Stimulated activated CD8-positive, alpha-beta memory T cell treated with anti-CD3 and anti-CD28 coated beads, Interleukin-15, amount 100 ng/mL, for 4 hours (primary cell): ENCODE measurements around the gene GLRA3.
"Not testable (repeated sequence)": the region's sequence is repeated elsewhere in the genome, so short reads cannot be mapped to it uniquely, and the experiment has no call there.

Source experiments
- DNase-seq, 2 donors: peaks; one replicate each; pipeline ENCODE4 v3.0.0-alpha.2; 2020; ENCODE audit warnings: low read depth in 2 of 2

GLRA3 gene

GRCh38 chr4:174828845-174829701 is at the start of gene GLRA3:
Gene GLRA3 (minus strand): TSS chr4:174829247. CDS start chr4:174828811, 436 bp downstream.
- no peak for DNase-seq

GRCh38 chr4:174874898-174875297 is 45.9 kb upstream of the GLRA3 start:
- no peak for DNase-seq

DNA sequence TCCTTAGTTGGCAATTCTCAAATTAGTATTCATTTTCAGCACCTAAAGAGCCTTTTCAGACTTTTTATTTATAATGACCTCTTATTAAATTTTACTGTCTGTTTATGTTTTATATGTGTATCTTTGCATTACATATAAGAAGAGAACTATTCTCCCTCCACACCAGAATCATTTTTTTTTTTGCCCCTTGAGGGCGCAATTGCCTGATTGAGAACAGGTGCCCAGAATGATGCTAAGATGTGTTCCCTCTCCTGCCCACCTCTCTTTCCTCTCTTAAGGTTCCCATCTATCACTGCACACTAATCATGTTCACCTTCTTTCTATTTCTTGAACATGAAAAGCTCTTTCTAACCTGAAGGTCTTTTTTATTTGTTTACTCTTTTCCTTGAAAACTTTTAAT is 44.9 kb upstream of the GLRA3 start:
- no peak for DNase-seq

DNA sequence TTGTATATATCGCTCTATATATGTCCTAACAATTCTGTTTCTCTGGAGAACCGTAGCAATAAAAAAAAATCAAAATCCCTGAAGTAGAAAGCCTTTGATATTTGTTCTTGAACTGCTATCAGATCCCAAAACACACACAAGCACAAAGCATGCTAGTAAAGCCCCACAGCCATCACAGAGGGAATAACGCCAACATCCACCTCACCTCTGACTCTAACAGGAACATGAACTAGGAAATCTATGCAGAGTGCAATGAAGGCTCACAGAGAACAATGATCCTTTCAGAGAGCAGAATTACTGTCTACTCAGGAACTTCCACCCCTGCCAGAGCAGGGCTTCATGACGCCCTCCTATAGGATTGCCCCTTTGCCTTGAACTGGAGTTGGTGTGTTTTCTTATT is 44.1 kb upstream of the GLRA3 start:
- DNase-seq = not testable (repeated sequence)

DNA sequence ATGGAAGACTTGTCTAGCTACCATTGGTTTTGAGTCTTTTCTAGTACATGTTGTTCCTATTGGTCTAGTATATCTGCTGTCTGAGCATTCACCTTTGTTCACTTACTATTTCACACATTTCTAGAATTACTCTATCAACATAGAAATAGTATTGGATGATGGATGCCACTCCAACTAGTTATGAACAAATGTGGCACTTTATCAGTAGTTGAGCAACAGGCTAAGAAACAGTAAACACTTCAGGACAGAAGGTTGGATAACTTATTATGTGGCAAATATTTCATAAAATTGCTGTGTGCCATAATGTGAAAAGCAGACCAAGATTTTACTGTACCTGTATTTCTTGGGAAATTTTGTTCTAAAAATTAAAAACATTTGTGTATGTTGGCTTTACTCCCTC is 42.4 kb upstream of the GLRA3 start:
- no peak for DNase-seq

DNA sequence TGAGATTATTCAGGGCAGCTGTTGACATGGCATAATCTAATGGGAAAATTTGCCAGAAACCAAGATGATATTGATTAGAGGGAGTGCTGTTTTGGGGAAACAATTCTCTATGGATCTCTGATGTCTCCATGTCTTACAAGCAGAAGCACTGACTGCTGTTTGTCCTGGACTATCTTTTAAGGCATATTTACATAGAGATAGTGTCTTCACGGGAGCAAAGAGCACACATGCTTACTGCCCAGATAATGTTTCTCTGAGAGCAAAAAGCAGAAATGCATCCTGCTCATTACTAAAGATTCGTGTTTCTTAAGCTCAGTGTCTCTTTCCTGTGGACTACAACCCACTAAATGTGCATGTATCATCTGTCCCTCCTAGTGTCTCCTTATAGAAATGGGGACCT is 41.3 kb upstream of the GLRA3 start:
- no peak for DNase-seq

GRCh38 chr4:174869339-174869738 is 40.3 kb upstream of the GLRA3 start:
- DNase-seq = no peak

- no peak for DNase-seq
Measured at GRCh38 chr4:174867903-174868302, 38.9 kb upstream of the GLRA3 start.

DNA sequence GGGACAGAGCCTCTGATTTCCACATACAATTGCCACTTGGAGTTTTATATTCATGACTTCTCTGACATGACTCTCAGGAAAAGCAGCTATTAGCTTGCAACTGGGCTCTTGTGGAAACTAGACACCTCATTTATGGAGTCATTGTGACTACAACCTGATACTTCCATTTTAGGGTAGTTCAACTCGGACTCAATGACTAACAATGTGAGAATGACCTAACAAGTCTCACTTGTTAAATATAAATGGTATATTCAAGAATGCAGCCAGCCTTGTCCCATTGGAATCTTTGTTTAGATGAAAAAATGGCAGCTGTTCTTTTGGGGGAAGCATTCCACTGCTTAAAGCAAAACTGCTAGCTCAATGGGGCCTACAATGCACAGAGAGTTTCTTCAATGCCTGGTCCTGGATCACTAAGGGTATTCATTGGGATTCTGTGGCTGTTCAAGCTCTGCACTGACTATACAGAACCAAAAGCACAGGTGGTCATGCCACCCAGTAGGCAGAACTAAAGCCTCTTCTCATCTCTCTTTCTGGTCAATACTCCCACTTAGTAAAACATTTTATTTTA is 36.5 kb upstream of the GLRA3 start:
- DNase-seq = no peak

GRCh38 chr4:174864031-174864430 is 35.0 kb upstream of the GLRA3 start:
- no peak for DNase-seq

GRCh38 chr4:174860588-174860987 is 31.5 kb upstream of the GLRA3 start:
- no peak for DNase-seq

DNA sequence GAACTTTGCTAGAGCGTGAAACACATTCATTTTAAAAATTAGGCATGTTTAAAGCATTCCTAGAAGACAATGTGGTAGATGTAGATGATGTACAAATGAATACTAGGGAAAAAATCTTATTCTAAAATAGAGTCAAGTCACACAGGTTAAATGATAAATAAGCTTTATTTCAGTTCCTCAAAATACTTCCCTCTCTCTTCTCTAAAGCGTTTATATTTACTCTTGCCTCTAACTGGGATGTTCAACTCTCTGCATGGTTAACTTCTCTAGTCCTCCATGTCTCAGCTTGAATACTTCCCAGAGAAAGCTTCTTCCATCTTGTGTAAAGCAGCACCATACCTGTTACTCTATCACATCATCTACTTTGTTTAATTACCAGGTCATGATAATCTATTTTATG is 30.9 kb upstream of the GLRA3 start:
- no peak for DNase-seq

DNA sequence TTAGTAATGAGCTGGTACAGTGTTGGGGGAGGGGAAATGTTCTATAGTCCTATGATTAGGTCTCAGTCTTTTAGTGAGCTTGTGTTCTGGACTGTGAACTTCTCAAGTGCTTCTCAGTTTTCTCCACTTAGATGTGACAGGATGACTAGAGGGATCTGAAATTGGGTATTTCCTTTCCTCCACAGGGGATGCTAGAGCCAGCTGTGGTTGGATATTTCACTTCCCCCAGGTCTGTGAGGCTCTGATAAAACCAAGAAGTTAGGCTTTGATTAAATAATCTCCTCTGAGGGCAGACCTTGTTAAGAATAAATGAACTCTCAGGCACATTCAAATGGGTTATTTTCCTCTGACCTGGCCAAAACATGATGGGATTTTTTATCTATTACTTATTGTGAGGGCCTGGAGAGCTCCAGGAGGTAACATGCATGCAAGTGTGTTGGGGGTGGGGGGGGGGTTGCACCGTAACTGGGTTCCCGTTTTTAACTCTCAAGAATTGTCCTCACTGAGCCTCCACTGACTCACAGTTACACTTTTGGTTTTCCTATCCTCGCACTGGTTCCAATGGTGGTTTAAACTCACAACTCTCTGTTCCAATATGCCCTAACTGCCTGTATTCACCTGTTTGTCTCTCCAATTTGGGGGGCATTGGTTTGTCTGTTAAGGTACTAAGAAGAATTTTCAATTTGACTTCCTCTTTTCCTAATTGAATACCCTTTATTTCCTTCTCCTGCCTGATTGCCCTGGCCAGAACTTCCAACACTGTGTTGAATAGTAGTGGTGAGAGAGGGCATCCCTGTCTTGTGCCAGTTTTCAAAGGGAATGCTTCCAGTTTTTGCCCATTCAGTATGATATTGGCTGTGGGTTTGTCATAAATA is 28.1 kb upstream of the GLRA3 start:
- DNase-seq = no peak

DNA sequence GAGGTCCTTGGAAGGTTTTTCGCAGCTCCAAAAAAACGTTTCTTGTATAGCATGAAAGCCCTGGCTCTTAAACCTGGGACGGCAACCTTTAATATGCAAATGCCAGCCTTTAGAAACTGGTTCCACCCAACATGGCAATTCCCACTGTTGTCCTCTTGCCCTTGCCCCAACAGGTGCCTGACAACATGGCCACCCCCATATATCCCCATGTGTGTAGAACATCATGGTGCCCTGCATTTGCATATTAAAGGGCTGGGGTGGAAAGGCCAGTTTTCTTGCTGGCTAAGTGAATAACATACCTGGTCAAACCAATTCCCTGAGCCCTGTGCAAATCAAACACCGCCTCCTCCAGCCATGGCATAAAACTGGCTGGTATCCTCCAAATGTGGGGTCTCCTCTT is 26.0 kb upstream of the GLRA3 start:
- no peak for DNase-seq

- DNase-seq = no peak
Measured at GRCh38 chr4:174853629-174854028, 24.6 kb upstream of the GLRA3 start.

- DNase-seq = no peak
Measured at GRCh38 chr4:174848596-174848995, 19.5 kb upstream of the GLRA3 start.

DNA sequence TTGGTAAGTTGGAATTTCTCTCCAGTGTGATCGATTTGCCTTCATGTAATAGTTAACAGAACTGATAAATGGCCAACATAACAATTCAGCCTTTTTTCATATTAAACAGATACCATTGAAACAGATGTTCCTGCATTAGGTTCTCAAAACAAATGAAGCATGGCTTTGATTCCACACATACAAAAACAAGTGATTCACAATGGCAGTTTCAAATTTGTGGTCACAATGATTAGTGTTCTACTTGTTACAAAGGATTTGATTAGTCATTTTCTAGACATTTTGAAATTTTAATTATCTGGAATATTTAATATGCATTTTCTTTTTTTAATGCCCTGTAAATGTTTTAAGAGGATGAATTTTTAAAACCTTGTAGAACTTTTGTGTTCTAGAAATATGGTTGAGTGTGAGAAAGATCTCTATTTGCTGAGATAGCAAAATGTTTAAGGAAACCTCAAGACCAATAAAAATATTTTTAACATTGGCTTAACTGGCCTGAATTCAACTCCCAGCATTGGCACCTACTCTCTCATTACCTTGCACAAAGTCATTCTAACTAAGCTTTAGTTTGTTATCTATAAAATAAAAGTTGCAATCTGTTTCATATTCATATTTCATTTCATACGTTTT is 18.9 kb upstream of the GLRA3 start:
- no peak for DNase-seq

- DNase-seq = no peak
Measured at GRCh38 chr4:174835536-174835935, 6.5 kb upstream of the GLRA3 start.

- no peak for DNase-seq
Measured at GRCh38 chr4:174834477-174834876, 5.4 kb upstream of the GLRA3 start.

DNA sequence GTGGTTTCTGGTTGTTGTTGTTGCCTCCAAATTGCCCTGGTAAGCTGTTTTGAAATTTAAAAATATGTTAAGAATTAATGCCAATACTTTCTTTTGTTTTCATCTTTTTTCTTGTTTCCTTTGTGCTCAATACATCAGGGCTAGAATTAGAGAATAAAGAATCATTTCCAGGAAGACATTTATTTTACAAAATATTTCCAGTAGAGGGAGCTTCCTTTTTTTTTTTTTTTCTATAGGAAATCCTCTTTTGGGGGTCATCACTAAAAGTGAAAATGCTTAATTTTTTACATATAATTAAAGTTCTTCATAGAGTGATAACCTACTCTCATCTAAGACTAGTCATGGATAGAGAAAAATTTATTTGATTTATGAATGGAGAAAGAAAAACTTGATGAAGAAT is 2.4 kb downstream of the GLRA3 start:
- no peak for DNase-seq

DNA sequence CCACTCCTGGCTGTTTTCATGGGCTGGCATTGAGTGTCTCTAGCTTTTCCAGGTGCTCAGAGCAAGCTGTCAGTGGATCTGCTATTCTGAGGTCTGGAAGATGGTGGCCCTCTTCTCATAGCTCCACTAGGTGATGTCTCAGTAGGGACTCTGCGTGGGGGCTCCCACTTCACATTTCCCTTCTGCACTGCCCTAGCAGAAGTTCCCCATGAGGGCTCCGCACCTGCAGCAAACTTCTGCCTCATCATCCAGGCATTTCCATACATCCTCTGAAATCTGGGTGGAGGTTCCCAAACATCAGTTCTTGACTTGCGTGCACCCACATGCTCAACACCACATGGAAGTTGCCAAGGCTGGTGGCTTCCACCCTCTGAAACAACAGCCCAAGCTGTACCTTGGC is 13.8 kb downstream of the GLRA3 start:
- DNase-seq = no peak

DNA sequence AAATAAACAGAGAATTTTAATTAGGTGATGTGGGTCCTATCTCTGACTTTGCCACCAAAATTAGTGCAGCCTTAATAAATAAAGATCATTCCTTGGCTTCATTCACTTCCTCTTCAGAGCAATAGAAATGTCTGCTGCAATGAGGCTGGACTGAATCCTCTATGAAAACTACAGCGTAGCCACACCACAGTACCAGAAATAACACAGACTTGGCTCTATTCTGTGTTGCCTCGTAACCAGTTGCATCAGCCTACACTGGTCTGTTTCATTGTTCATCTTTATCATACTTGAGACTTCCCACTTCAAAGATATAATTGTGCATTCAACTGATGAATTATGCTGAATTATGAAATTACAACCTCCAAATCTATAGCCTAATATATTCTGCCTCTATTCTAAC is 15.8 kb downstream of the GLRA3 start:
- DNase-seq = no peak
